Subcutaneous adipose tissue (tissue), 4 donors: ENCODE data around the gene MEF2D. TPM values are rescaled to one million over a fixed set of nuclear protein-coding genes. Genes with fewer than 3 reads are reported as not detected.

Experiments
- CTCF ChIP-seq: fragments of 450-650 bp; IDR thresholded peaks from one replicate; pipeline ENCODE4 v1.5.1; 2016; ENCODE audit warnings: low read depth, mild to moderate bottlenecking, control low read depth, antibody characterized with exemption, moderate library complexity
- total RNA-seq, 4 donors: library from RNA; depleted of rRNA; stranded (reverse); fragments of >200 nt; gene quantifications; one replicate each; pipeline ENCODE4 v1.1.0, GENCODE V29; 2016

The MEF2D gene
- total RNA-seq, 4 donors from 2014 or later: 18.9 to 46.5 (median 24.8) TPM

GRCh38 chr1:156458181-156458503, 42.4 kb downstream of the MEF2D start:
- TF ChIP-seq CTCF: no peak

GRCh38 chr1:156456625-156457465, 43.7 kb downstream of the MEF2D start:
- TF ChIP-seq CTCF: no peak

- no peak for TF ChIP-seq CTCF
Measured at GRCh38 chr1:156455362-156455761, 45.2 kb downstream of the MEF2D start.

- no peak for TF ChIP-seq CTCF
Measured at GRCh38 chr1:156452907-156453306, 47.7 kb downstream of the MEF2D start.

- TF ChIP-seq CTCF: no peak
Measured at GRCh38 chr1:156451505-156452160, 48.9 kb downstream of the MEF2D start.

GRCh38 chr1:156448134-156448967, 52.2 kb downstream of the MEF2D start:
- TF ChIP-seq CTCF: no peak

- no peak for TF ChIP-seq CTCF
Measured at GRCh38 chr1:156445789-156446263, 54.7 kb downstream of the MEF2D start.
